DND-41 (cell line): ENCODE data around the gene KBTBD4.

Source experiments
- ATAC-seq: fragments of 200-7000 bp; cut with Tn5 transposase; 3 replicates; pipeline ENCODE4 v1.9.1; 2021; ENCODE audit warnings: low read depth; ENCODE audit not compliant: insufficient read depth
- DNase-seq: peaks from one replicate; pipeline ENCODE4 v3.0.0-alpha.2; 2020
- H2AFZ ChIP-seq: 2 replicates; pipeline ENCODE4 v1.6.0; 2012; ENCODE audit warnings: low read depth, low read length
- H3K27ac ChIP-seq: 2 replicates; pipeline ENCODE4 v1.5.1; 2012; ENCODE audit warnings: low read length, inconsistent platforms
- H3K27me3 ChIP-seq: fragments of 200-600 bp; sonication (generic); 2 replicates; pipeline ENCODE4 v1.6.0; 2012; ENCODE audit warnings: low read length, mild to moderate bottlenecking, inconsistent platforms; ENCODE audit not compliant: insufficient read depth, poor library complexity
- H3K36me3 ChIP-seq: 2 replicates; pipeline ENCODE4 v1.5.1; 2012; ENCODE audit warnings: low read length, inconsistent platforms; ENCODE audit not compliant: insufficient read depth
- H3K4me1 ChIP-seq: 2 replicates; pipeline ENCODE4 v1.5.1; 2012; ENCODE audit warnings: mild to moderate bottlenecking, low read length; ENCODE audit not compliant: insufficient read depth
- H3K4me2 ChIP-seq: 2 replicates; pipeline ENCODE4 v1.6.0; 2012; ENCODE audit warnings: mild to moderate bottlenecking, moderate library complexity, low read length, inconsistent platforms; ENCODE audit not compliant: insufficient read depth
- H3K4me3 ChIP-seq, 2 experiments: fragments of 200-600 bp in 1 of 2; shearing (Covaris generic) in 1 of 2; 2 replicates each; pipeline ENCODE4 v1.5.1; 2012 to 2016; ENCODE audit warnings: inconsistent platforms in 2 of 2, low read length in 2 of 2, mild to moderate bottlenecking in 2 of 2, low read depth in 1 of 2, moderate library complexity in 1 of 2
- H3K79me2 ChIP-seq: 2 replicates; pipeline ENCODE4 v1.6.0; 2012; ENCODE audit warnings: low read length, inconsistent platforms; ENCODE audit not compliant: insufficient read depth
- H3K9ac ChIP-seq: 2 replicates; pipeline ENCODE4 v1.6.0; 2012; ENCODE audit warnings: low read depth, mild to moderate bottlenecking, inconsistent platforms, low read length, moderate library complexity
- H3K9me3 ChIP-seq: 2 replicates; pipeline ENCODE4 v1.5.1; 2012; ENCODE audit warnings: low read length, moderate library complexity, mild to moderate bottlenecking, inconsistent platforms; ENCODE audit not compliant: insufficient read depth, severe bottlenecking
- H4K20me1 ChIP-seq: 2 replicates; pipeline ENCODE4 v1.6.0; 2012; ENCODE audit warnings: low read length; ENCODE audit not compliant: insufficient read depth
- CTCF ChIP-seq: IDR thresholded peaks from 2 replicates; pipeline ENCODE4 v1.5.1; 2012; ENCODE audit warnings: borderline replicate concordance, low read length, moderate library complexity, mild to moderate bottlenecking; ENCODE audit not compliant: poor library complexity, severe bottlenecking; ENCODE audit errors: extremely low read depth
- EZH2 ChIP-seq: IDR thresholded peaks from 3 replicates; pipeline ENCODE4 v1.6.1; 2012; ENCODE audit warnings: borderline replicate concordance, low read depth, mild to moderate bottlenecking, moderate library complexity, low read length, inconsistent platforms; ENCODE audit not compliant: severe bottlenecking

Gene KBTBD4

GRCh38 chr11:47570651-47571356 is 8.0 kb downstream of the KBTBD4 start:
- Histone ChIP-seq H3K4me1 (peaks cover 22% of the 10 kb centered on the region), H3K9me3 (no peaks in the 10 kb centered on the region), H3K27me3 (no peaks in the 10 kb centered on the region), H3K36me3 (peaks cover 72% of the 10 kb centered on the region), H3K79me2 (peaks cover 79% of the 10 kb centered on the region), H3K4me2 (no peak overlapping the region), H3K4me3 (no peak overlapping the region), H4K20me1 (peaks cover 13% of the 10 kb centered on the region; the same call in 1 of the 2 replicates), H2AFZ (no peak overlapping the region), H3K27ac (no peak overlapping the region), H3K9ac (no peak overlapping the region)
- no peak for TF ChIP-seq EZH2
- no peak for TF ChIP-seq CTCF
- ATAC-seq (no peak), DNase-seq (no peak)

GRCh38 chr11:47569646-47570045 is 9.1 kb downstream of the KBTBD4 start:
- Histone ChIP-seq H3K27me3 (no peaks in the 10 kb centered on the region), H3K4me3 (no peak overlapping the region), H3K79me2 (peaks cover 87% of the 10 kb centered on the region), H3K9me3 (no peaks in the 10 kb centered on the region), H2AFZ (no peak overlapping the region), H3K4me2 (no peak overlapping the region), H3K4me1 (peaks cover 28% of the 10 kb centered on the region), H4K20me1 (peaks cover 13% of the 10 kb centered on the region; the same call in 1 of the 2 replicates), H3K9ac (no peak overlapping the region), H3K36me3 (peaks cover 67% of the 10 kb centered on the region), H3K27ac (no peak overlapping the region)
- TF ChIP-seq CTCF = no peak
- TF ChIP-seq EZH2 = no peak
- no peak for DNase-seq
- ATAC-seq = no peak

GRCh38 chr11:47566149-47566698 is 12.5 kb downstream of the KBTBD4 start:
- ATAC-seq (no peak), DNase-seq (peak; percentile 19)
- peaks cover 34% of the 10 kb centered on the region for H3K4me1 ChIP-seq
- H3K4me3 ChIP-seq = peak overlapping the region; percentile 90 to 100
- peaks cover 67% of the 10 kb centered on the region for H3K79me2 ChIP-seq
- H2AFZ ChIP-seq = peak overlapping the region; percentile 98
- H3K36me3 ChIP-seq = peaks cover 34% of the 10 kb centered on the region
- peak overlapping the region; percentile 99 for H3K9ac ChIP-seq
- TF ChIP-seq CTCF (no peak), EZH2 (no peak)
- no peaks in the 10 kb centered on the region for H3K27me3 ChIP-seq
- peak overlapping the region; percentile 94 for H3K27ac ChIP-seq
- H3K4me2 ChIP-seq = peak overlapping the region; percentile 97
- no peaks in the 10 kb centered on the region for H3K9me3 ChIP-seq
- H4K20me1 ChIP-seq = 0 out of 2 replicates have a peak, but pooled peaks cover 3% of the 10 kb centered on the region
